Stimulated activated CD4-positive, alpha-beta T cell treated with anti-CD3 and anti-CD28 coated beads, Interleukin-2, amount 100 ng/mL, for 24 hours (primary cell): ENCODE data around the gene C18orf54.
"Not testable (repeated sequence)": the region's sequence is repeated elsewhere in the genome, so short reads cannot be mapped to it uniquely, and the experiment has no call there.

Experiments
- DNase-seq, 2 donors: peaks; one replicate each; pipeline ENCODE4 v3.0.0-alpha.2; 2020

The C18orf54 gene

GRCh38 chr18:54357660-54358494, at the start of gene C18orf54, which contains the start of gene STARD6:
Gene C18orf54, plus strand, starts transcription at chr18:54357906. Its CDS starts 2,667 bp downstream, at chr18:54360573.
Gene STARD6, minus strand, starts transcription at chr18:54357858. Its CDS starts 3,285 bp downstream, at chr18:54354573.
- peak; percentile 87 to 88 for DNase-seq

DNA sequence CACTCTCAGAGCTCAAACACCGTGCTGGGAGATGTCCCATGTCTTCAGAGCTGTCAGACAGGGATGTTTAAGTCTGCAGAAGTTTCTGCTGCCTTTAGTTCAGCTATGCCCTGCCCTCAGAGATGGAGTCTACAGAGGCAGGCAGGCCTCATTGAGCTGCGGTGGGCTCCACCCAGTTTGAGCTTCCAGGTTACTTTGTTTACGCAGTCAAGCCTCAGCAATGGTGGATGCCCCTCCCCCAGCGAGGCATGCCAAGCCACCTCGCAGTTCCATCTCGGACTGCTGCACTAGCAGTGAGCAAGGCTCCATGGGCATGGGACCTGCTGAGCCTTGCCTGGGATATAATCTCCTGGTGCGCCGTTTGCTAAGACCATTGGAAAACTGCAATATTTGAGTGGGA, 48.1 kb upstream of the C18orf54 start:
- DNase-seq = not testable (repeated sequence)

GRCh38 chr18:54316071-54316820, 41.5 kb upstream of the C18orf54 start:
- no peak for DNase-seq

- DNase-seq = no peak
These were observed 34.1 kb upstream of the C18orf54 start for GRCh38 chr18:54323561-54323960.

- DNase-seq = no peak
These were observed 33.7 kb upstream of the C18orf54 start for GRCh38 chr18:54323970-54324369.

DNA sequence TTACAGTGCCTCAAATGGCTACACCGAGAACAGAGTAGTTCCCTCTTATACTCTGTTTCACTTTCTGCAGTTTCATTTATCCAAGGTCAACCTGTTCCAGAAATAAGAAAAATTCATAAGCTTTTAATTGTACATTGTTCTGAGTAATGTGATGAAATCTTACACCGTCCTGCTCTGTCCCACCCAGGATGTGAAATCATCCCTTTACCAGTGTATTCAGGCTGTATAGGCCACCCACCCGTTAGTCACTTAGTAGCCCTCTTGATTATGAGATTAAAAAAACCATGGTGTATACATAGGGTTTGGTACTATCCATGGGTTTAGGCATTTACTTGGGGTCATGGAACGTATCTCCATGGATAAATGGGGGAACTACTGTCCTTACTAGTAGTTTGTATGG, 29.9 kb upstream of the C18orf54 start:
- no peak for DNase-seq

DNA sequence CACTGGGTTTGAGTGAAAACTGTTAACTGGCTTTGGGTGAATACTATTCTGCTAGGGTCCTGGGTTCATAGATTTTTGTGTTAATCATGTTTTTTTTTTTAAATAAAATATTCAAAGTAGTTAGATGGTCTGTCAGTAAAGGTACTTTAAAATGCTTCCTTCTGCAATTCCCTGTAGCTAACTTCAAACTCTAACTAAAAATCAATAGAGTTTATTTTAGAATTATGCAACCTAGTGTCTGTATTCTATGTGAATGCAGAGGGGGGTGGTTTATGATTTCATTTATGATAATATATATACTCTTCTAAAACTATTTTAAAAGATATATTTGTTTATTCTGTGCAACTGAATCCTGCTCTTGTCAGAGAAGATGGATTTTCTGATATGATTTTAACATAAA, 27.9 kb upstream of the C18orf54 start:
- DNase-seq = no peak

GRCh38 chr18:54330768-54331548, 26.7 kb upstream of the C18orf54 start:
- DNase-seq = no peak

DNA sequence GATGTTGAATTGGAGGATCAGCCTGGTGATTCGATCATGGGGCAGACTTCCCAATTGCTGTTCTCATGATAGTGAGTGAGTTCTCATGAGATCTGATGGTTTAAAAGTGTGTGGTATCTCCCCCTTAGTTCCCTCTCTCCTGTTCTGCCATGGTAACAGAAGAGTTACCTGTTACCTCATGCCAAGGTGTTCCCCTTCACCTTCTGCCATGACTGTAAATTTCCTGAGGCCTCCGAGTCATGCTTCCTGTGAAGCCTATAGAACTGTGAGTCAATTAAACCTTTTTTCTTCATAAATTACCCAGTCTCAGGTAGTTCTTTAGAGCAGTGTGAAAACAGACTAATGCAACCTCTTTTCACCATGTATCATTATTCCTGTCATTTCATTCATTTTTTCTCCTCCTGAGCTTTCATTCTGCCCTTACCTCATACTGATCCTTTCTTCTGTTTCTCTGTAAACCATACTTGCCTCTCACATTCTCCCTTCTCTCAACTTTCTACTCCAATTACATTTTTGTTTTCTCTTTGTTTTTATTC, 22.0 kb upstream of the C18orf54 start:
- DNase-seq = no peak

GRCh38 chr18:54338230-54338629, 19.5 kb upstream of the C18orf54 start:
- DNase-seq = no peak

DNA sequence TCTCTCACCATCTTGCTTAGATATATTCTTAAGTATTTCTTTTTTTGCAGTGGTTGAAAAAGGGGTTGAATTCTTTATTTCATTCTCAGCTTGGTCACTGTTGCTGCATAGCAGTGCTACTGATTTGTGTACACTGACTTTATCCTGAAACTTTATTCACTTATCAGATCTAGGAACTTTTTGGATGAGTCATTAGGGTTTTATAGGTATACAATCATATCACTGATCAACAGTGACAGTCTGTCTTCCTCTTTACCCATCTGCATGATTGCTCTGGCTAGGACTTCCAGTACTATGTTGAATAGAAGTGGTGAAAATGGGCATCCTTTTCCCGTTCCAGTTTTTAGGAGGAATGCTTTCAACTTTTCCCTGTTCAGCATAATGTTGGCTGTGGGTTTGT, 6.5 kb upstream of the C18orf54 start:
- no peak for DNase-seq

- DNase-seq = no peak
These were observed 535 bp upstream of the C18orf54 start for GRCh38 chr18:54357082-54357659.

DNA sequence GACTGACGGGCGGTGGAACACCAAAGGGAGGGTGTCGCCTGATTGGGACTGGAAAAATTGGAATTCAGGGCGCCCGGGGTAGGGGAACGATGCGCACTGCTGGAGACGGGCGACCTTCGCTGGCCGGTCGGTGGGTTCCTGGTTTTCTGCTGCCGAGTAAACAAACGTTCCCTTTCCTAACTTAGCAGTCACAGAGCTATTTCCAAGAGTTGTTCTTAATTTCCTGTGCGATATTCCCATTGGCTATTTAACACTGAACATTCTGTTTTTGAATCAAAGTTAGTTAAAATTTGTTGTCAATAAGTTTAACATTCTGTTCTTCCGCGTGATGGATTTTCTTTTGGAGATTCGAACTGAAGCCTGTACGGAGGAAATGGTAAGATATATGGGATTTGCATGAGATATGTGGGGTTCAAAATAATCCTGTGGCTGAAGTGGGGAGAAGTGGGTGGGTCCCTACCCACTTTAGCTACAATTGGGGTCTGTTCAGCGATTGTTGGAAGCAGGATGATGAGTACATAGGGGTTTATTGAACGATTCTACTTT, 862 bp downstream of the C18orf54 start:
- DNase-seq = no peak

GRCh38 chr18:54359233-54359632, 1.5 kb downstream of the C18orf54 start:
- no peak for DNase-seq

DNA sequence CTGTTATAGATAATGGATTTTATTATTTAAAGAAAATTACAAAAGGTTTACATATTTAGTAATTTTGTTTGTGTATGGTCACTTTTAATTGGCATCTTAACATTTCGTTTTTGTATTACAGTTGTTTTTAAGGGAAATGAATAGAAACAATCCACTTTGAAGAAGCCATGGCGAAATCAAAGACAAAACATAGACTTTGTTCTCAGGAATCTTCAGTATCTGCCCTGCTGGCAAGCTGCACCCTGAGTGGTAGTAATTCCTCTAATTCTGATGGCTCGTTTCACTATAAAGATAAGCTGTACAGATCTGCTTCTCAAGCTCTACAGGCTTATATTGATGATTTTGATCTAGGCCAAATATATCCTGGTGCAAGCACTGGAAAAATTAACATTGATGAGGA, 2.7 kb downstream of the C18orf54 start:
- DNase-seq = no peak

DNA sequence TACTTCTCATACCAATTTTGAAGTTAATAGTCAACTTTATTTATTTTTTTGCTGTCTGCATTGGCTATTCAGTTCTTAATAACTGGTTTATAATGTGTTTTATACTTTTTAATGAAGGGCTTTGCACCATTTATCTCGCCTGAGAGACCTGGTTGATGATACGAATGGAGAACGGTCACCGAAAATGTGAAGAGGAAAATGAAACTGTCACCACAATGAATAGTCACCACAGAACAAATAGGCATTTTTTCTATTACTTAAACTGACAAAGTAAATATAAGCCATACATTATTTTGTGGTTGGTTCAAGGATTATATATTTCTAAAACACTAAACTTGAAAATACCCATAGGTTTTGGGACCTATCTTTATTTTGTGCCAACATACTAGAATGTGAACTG, 20.4 kb downstream of the C18orf54 start:
- no peak for DNase-seq

- no peak for DNase-seq
These were observed 23.9 kb downstream of the C18orf54 start for GRCh38 chr18:54381640-54382039.

GRCh38 chr18:54382076-54382475, 24.4 kb downstream of the C18orf54 start:
- DNase-seq = no peak

DNA sequence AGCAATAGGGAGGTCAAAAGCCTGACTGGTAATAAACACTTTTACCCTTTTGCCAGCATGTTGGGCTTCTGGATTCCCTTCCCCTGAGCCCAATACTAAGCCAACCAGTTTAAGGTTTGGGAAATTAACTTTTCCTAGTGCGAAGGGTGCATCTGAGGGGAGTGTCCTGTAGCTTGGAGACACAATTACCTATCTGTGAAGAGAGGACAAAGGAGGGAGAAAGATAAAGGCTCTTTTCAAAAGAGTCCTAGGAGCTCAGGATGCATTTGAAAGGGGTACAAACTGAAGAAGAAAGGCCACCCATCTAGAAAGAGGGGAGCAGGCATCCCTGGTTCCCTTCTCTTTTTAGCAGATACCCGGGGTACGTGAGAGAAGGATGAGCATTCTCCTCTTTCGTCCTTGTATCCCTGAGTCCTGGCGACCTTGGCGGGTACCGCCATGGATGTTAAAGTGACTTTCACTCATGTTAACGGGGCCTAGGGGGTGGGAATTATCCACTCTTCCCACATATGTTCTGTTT, 25.1 kb downstream of the C18orf54 start:
- DNase-seq = no peak

DNA sequence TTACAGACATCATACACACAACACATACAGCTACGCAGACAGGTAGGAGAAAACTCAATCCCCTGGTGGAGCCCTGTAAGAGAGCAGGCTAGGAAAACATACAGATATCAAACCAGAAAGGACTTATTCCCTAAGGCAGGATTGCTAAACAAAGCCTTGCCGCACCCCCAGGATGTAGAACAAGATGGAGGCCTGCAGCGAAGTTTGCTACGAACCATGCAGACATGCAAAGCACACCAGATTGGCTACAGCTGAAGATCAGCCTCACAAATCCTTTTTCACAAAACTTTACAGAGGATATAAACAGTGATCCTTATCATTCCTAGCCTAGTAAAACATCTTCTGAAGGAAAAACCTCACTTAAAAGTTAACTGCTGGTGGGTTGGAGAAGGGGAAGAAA, 28.3 kb downstream of the C18orf54 start:
- DNase-seq = no peak

GRCh38 chr18:54386800-54387495, 29.2 kb downstream of the C18orf54 start:
- DNase-seq = not testable (repeated sequence)
